Measurements from ENCODE around the gene ALG9. TPM values are rescaled to one million over a fixed set of nuclear protein-coding genes. Genes with fewer than 3 reads are reported as not detected.

The ALG9 gene
- total and polyA plus RNA-seq, 10 of the 15 experiments (the other 5 are each of a cell fraction or from before 2014, with no cell fraction given), result 10.8 to 41.6 (median 25.5) TPM

GRCh38 chr11:111871693-111872161 is 346 bp upstream of the ALG9 start:
- Histone ChIP-seq H3K36me3 (ENCODE audit: control insufficient read depth in 2 of 2, insufficient read depth in 2 of 2, low read length in 1 of 2) (peaks cover 0 to 4% of the 10 kb centered on the region in 2 experiments; a peak in 1 of 4 replicates), H3K4me1 (ENCODE audit: control insufficient read depth, insufficient read depth, low read length) (peaks cover 4% of the 10 kb centered on the region; the same call in 1 of the 2 replicates), H3K27me3 (replicated peaks in 1 of 2; ENCODE audit: control insufficient read depth in 2 of 2, insufficient read depth in 2 of 2, low read length in 1 of 2) (no peaks in the 10 kb centered on the region), H2AFZ (ENCODE audit: control insufficient read depth, low read depth, low read length) (peak overlapping the region; percentile 93), H3K4me2 (ENCODE audit: control insufficient read depth, insufficient read depth) (peak overlapping the region; percentile 91), H3K9me3 (replicated peaks; ENCODE audit: control insufficient read depth, insufficient read depth, low read length) (no peaks in the 10 kb centered on the region), H4K20me1 (ENCODE audit: control insufficient read depth, insufficient read depth) (no peaks in the 10 kb centered on the region), H3K79me2 (ENCODE audit: control insufficient read depth, insufficient read depth, low read length) (peaks cover 10% of the 10 kb centered on the region), H3K9ac (ENCODE audit: control insufficient read depth, insufficient read depth, low read length) (peak overlapping the region; percentile 64), H3K4me3 (peak overlapping the region; percentile 79), H3K27ac (ENCODE audit: control insufficient read depth, insufficient read depth) (peak overlapping the region; percentile 72)
- in situ Hi-C loops (cut with MboI) (no loop called here), intact Hi-C loops (cut with micrococcal nuclease; ENCODE audit: unreplicated experiment) (loop anchor here (10.0 kb wide), 1 partner anchor 353 kb away; the partner anchor contains the start of gene PTS)
- ATAC-seq (no peak), DNase-seq (ENCODE audit: low read depth, low spot score) (no peak), FAIRE-seq (no peak)
- 74% methylated on average over 5 of the region's 5 CpGs for WGBS (ENCODE audit: insufficient coverage, insufficient replicate concordance, low lambda C conversion rate, missing lambda C conversion rate)
- CTCF ChIA-PET, result interaction anchor here (0.6 to 3.2 kb wide), 16 partner anchors 10 to 409 kb away, joined by 3 to 21 read pairs (median 4); partner anchors contain the start of genes CFAP68 and SIK2
- RAD21 ChIA-PET (ENCODE audit: unreplicated experiment), result interaction anchor here (0.6 to 2.5 kb wide), 17 partner anchors 8 to 765 kb away, joined by 3 to 13 read pairs (median 3); partner anchors contain the start of gene CFAP68
- POLR2A ChIA-PET, result interaction anchor here (0.6 to 1.4 kb wide), 12 partner anchors 9 to 1554 kb away, joined by 3 to 12 read pairs (median 3); no protein-coding TSS in a partner anchor
- no TSS peak for BruUV-seq (replicated peaks)
- SMC1A ChIA-PET (ENCODE audit: uncharacterized antibody, unreplicated experiment), result interaction anchor here (0.6 to 3.2 kb wide), 11 partner anchors 8 to 644 kb away, joined by 3 to 14 read pairs (median 4); no protein-coding TSS in a partner anchor
- TF ChIP-seq EED (IDR thresholded peaks at IDR 0.05; ENCODE audit: low read depth) (no peak), HDGF (IDR thresholded peaks at IDR 0.05) (peak; percentile 20; the same call in 1 of the 2 replicates), NBN (IDR thresholded peaks at IDR 0.05) (0 out of 2 replicates have a peak, but pooled peaks have one; percentile 6), SMAD1 (IDR thresholded peaks at IDR 0.05; ENCODE audit: low read depth, partially characterized antibody) (peak; percentile 50), HCFC1 (IDR thresholded peaks at IDR 0.05; ENCODE audit: low read length) (no peak)

DNA sequence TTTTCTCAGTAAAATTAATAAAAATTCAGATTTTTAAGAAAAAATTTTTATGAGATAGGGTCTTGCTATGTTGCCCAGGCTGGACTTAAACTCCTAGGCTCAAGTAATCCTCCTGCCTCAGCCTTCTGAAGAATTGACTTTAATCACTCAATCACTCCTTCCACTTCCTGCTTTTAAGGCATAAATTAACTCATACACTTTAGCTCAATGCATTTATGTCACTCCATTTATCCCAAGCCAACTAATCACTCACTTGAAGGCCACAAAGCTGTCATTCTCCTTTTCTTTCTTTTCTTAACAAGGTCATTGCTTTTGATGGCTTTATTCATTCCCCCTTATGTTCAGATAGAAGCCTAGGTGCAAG is 877 bp downstream of the ALG9 start:
- peak overlapping the region; percentile 64 for H3K9ac ChIP-seq (ENCODE audit: control insufficient read depth, insufficient read depth, low read length)
- H3K9me3 ChIP-seq (replicated peaks; ENCODE audit: control insufficient read depth, insufficient read depth, low read length), result no peaks in the 10 kb centered on the region
- ChIA-PET SMC1A (ENCODE audit: uncharacterized antibody, unreplicated experiment) (interaction anchor here (0.6 to 3.2 kb wide), 11 partner anchors 10 to 273 kb away, joined by 3 to 14 read pairs (median 4); no protein-coding TSS in a partner anchor), RAD21 (ENCODE audit: unreplicated experiment) (interaction anchor here (0.7 to 2.5 kb wide), 14 partner anchors 9 to 718 kb away, joined by 3 to 13 read pairs (median 3); partner anchors contain the start of gene CFAP68), CTCF (interaction anchor here (0.7 to 3.2 kb wide), 11 partner anchors 8 to 410 kb away, joined by 3 to 21 read pairs (median 5); partner anchors contain the start of genes CFAP68 and FDXACB1), POLR2A (interaction anchor here (0.6 to 1.3 kb wide), 7 partner anchors 9 to 1184 kb away, joined by 3 to 7 read pairs (median 3); no protein-coding TSS in a partner anchor)
- peak overlapping the region; percentile 93 for H2AFZ ChIP-seq (ENCODE audit: control insufficient read depth, low read depth, low read length)
- H3K79me2 ChIP-seq (ENCODE audit: control insufficient read depth, insufficient read depth, low read length), result peaks cover 10% of the 10 kb centered on the region
- peaks cover 4% of the 10 kb centered on the region; the same call in 1 of the 2 replicates for H3K4me1 ChIP-seq (ENCODE audit: control insufficient read depth, insufficient read depth, low read length)
- peak overlapping the region; percentile 91 for H3K4me2 ChIP-seq (ENCODE audit: control insufficient read depth, insufficient read depth)
- in situ Hi-C loops (cut with MboI), result no loop called here
- H3K27me3 ChIP-seq (replicated peaks in 1 of 2; ENCODE audit: control insufficient read depth in 2 of 2, insufficient read depth in 2 of 2, low read length in 1 of 2), result no peaks in the 10 kb centered on the region
- FAIRE-seq (no peak), ATAC-seq (peak; percentile 31), DNase-seq (ENCODE audit: low read depth, low spot score) (peak; percentile 17)
- intact Hi-C loops (cut with micrococcal nuclease; ENCODE audit: unreplicated experiment), result loop anchor here (10.0 kb wide), 1 partner anchor 354 kb away; the partner anchor contains the start of gene PTS
- peak overlapping the region; percentile 72 for H3K27ac ChIP-seq (ENCODE audit: control insufficient read depth, insufficient read depth)
- peaks cover 0 to 10% of the 10 kb centered on the region in 2 experiments; a peak in 1 of 4 replicates for H3K36me3 ChIP-seq (ENCODE audit: control insufficient read depth in 2 of 2, insufficient read depth in 2 of 2, low read length in 1 of 2)
- H4K20me1 ChIP-seq (ENCODE audit: control insufficient read depth, insufficient read depth), result no peaks in the 10 kb centered on the region
- H3K4me3 ChIP-seq, result peak overlapping the region; percentile 79
- BruUV-seq (replicated peaks), result no TSS peak
- TF ChIP-seq PML (IDR thresholded peaks at IDR 0.05; ENCODE audit: low read length) (no peak), ZNF24 (IDR thresholded peaks at IDR 0.05) (peak; percentile 80), IRF5 (IDR thresholded peaks at IDR 0.05; ENCODE audit: borderline replicate concordance) (no peak), FOS (IDR thresholded peaks at IDR 0.05; ENCODE audit: borderline replicate concordance, extremely low read depth, insufficient read length) (no peak), SPI1 (IDR thresholded peaks at IDR 0.05; ENCODE audit: borderline replicate concordance, insufficient read depth, low read depth, low read length) (peak; percentile 49; the same call in 1 of the 2 replicates), CREB1 (IDR thresholded peaks at IDR 0.05; ENCODE audit: low read depth) (no peak)
- TF ChIP-seq, protein P1, sequence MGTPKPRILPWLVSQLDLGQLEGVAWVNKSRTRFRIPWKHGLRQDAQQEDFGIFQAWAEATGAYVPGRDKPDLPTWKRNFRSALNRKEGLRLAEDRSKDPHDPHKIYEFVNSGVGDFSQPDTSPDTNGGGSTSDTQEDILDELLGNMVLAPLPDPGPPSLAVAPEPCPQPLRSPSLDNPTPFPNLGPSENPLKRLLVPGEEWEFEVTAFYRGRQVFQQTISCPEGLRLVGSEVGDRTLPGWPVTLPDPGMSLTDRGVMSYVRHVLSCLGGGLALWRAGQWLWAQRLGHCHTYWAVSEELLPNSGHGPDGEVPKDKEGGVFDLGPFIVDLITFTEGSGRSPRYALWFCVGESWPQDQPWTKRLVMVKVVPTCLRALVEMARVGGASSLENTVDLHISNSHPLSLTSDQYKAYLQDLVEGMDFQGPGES (IDR thresholded peaks at IDR 0.05), result no peak
- TF ChIP-seq, protein P2, sequence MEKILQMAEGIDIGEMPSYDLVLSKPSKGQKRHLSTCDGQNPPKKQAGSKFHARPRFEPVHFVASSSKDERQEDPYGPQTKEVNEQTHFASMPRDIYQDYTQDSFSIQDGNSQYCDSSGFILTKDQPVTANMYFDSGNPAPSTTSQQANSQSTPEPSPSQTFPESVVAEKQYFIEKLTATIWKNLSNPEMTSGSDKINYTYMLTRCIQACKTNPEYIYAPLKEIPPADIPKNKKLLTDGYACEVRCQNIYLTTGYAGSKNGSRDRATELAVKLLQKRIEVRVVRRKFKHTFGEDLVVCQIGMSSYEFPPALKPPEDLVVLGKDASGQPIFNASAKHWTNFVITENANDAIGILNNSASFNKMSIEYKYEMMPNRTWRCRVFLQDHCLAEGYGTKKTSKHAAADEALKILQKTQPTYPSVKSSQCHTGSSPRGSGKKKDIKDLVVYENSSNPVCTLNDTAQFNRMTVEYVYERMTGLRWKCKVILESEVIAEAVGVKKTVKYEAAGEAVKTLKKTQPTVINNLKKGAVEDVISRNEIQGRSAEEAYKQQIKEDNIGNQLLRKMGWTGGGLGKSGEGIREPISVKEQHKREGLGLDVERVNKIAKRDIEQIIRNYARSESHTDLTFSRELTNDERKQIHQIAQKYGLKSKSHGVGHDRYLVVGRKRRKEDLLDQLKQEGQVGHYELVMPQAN (conservative IDR thresholded peaks at IDR 0.05), result no peak

Data from GM12878 (cell line).